K562 treated with DMSO at 1 percent for 12 hours (cell line): ENCODE results near the gene TMEM151A. TPM values are rescaled to one million over a fixed set of nuclear protein-coding genes. Genes with fewer than 3 reads are reported as not detected.

Experiments used
- total RNA-seq: library from RNA; unstranded; fragments of 300-600 nt; gene quantifications from 2 replicates; pipeline ENCODE4 v1.2.3, GENCODE V29; 2022; ENCODE audit not compliant: insufficient read depth

The TMEM151A gene
- total RNA-seq, result not detected in 2 replicates

GRCh38 chr11:66291706-66292542 lies at the start of gene TMEM151A:
Gene TMEM151A, plus strand, starts transcription at chr11:66291894. Its CDS starts 120 bp downstream, at chr11:66292014.

GRCh38 chr11:66268244-66268951 lies 23.3 kb upstream of the TMEM151A start, which contains the start of gene RAB1B:
Gene RAB1B, plus strand, starts transcription at chr11:66268639. Its CDS starts 41 bp downstream, at chr11:66268680.

GRCh38 chr11:66277471-66278362 lies 14.0 kb upstream of the TMEM151A start, which contains the start of gene CNIH2:
Gene CNIH2, plus strand, starts transcription at chr11:66278175. Its CDS starts 282 bp downstream, at chr11:66278457.

GRCh38 chr11:66288671-66289547 lies 2.8 kb upstream of the TMEM151A start, which contains the start of gene YIF1A:
Gene YIF1A, minus strand, starts transcription at chr11:66289143. Its CDS starts 158 bp downstream, at chr11:66288985.

GRCh38 chr11:66316849-66317251 lies 25.2 kb downstream of the TMEM151A start, which contains the start of gene CD248:
Gene CD248, minus strand, starts transcription at chr11:66317044. Its CDS starts 17 bp downstream, at chr11:66317027.

GRCh38 chr11:66336234-66337102 lies 44.8 kb downstream of the TMEM151A start, which contains the start of gene RIN1:
Gene RIN1, minus strand, starts transcription at chr11:66336434. Its CDS starts 32 bp downstream, at chr11:66336402.

GRCh38 chr11:66344550-66345315 lies 53.0 kb downstream of the TMEM151A start, which contains the start of gene BRMS1:
Gene BRMS1, minus strand, starts transcription at chr11:66345104. Its CDS starts 2,870 bp downstream, at chr11:66342234.

Other genes starting within 250 kb of the TMEM151A start
- gene GAL3ST3, start 242.7 kb upstream of the TMEM151A start, total RNA-seq, result not detected in 2 replicates
- 184 and 273 TPM in 2 replicates for gene SF3B2, start 239.5 kb upstream of the TMEM151A start, total RNA-seq
- gene PACS1, start 221.6 kb upstream of the TMEM151A start, total RNA-seq, result 13.4 and 34.4 TPM in 2 replicates
- gene KLC2, start 34.2 kb upstream of the TMEM151A start, total RNA-seq, result 27.7 and 41.5 TPM in 2 replicates
- gene RAB1B, start 23.3 kb upstream of the TMEM151A start, total RNA-seq, result 147 and 150 TPM in 2 replicates
- gene CNIH2, start 13.7 kb upstream of the TMEM151A start, total RNA-seq, result not detected in 2 replicates
- 106 and 126 TPM in 2 replicates for gene YIF1A, start 2.8 kb upstream of the TMEM151A start, total RNA-seq
- gene CD248, start 25.1 kb downstream of the TMEM151A start, total RNA-seq, result not detected in 2 replicates
- gene RIN1, start 44.5 kb downstream of the TMEM151A start, total RNA-seq, result 0.59 and 0.91 TPM in 2 replicates
- 44.7 and 57.8 TPM in 2 replicates for gene BRMS1, start 53.2 kb downstream of the TMEM151A start, total RNA-seq
- gene B4GAT1, start 55.7 kb downstream of the TMEM151A start, total RNA-seq, result 27.4 and 34.3 TPM in 2 replicates
- 7.5 and 12.2 TPM in 2 replicates for gene SLC29A2, start 79.9 kb downstream of the TMEM151A start, total RNA-seq
- gene NPAS4, start 129.1 kb downstream of the TMEM151A start, total RNA-seq, result not detected in 2 replicates
- gene MRPL11, start 147.0 kb downstream of the TMEM151A start, total RNA-seq, result 44.5 and 73.2 TPM in 2 replicates
- 4.0 and 7.5 TPM in 2 replicates for gene PELI3, start 175.0 kb downstream of the TMEM151A start, total RNA-seq
- gene DPP3, start 188.5 kb downstream of the TMEM151A start, total RNA-seq, result 41.1 and 42.9 TPM in 2 replicates
- 8.5 and 13.5 TPM in 2 replicates for gene BBS1, start 218.7 kb downstream of the TMEM151A start, total RNA-seq